Stimulated activated CD4-positive, alpha-beta T cell treated with anti-CD3 and anti-CD28 coated beads, Interleukin-1b, Interleukin-23, amount 100 ng/mL, for 24 hours (primary cell): ENCODE measurements around the gene SNRNP35.
"Not testable (repeated sequence)": the region's sequence is repeated elsewhere in the genome, so short reads cannot be mapped to it uniquely, and the experiment has no call there.

ENCODE experiments used
- DNase-seq, 4 experiments: peaks; one replicate each; pipeline ENCODE4 v3.0.0-alpha.2; 2020; ENCODE audit warnings: low read depth in 4 of 4, low spot score in 1 of 4

SNRNP35 gene

DNA sequence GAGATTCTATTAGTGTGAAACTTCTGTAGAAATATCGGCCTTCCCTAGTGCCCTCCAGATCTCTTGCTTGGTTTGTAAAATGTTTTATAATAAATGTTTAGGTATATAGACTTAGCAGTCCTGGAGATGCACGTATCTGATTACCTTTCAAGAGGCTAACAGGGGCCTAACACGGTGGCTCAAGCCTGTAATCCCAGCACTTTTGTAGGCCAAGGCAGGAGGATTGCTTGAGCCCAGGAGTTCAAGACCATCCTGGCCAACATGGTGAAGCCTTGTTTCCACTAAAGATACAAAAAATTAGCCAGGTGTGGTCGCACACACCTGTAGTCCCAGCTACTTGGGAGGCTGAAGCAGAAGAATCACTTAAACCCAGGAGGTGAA, 11.6 kb upstream of the SNRNP35 start:
- DNase-seq: no peak

DNA sequence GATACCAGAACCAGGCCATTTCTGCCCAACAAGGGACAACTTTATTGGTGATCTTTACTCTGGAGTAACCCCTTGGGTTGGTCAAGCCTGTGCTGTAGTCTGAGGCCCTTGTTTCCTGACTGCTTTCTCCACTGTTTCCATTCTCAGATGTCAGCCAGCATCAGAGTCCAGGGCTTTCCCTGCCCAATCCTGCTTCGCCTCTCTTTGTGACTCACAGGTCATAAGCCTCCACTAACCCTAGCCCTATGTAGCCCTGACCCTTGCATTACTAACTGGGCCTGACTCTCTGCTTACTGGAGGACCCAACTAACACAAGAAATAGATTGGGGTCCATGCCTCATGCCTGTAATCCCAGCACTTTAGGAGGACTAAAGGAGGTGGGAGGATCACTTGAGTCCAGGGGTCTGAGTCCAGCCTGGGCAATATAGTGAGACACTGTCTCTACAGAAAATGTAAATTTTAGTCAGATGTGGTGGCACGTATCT, 8.6 kb upstream of the SNRNP35 start:
- DNase-seq: no peak

DNA sequence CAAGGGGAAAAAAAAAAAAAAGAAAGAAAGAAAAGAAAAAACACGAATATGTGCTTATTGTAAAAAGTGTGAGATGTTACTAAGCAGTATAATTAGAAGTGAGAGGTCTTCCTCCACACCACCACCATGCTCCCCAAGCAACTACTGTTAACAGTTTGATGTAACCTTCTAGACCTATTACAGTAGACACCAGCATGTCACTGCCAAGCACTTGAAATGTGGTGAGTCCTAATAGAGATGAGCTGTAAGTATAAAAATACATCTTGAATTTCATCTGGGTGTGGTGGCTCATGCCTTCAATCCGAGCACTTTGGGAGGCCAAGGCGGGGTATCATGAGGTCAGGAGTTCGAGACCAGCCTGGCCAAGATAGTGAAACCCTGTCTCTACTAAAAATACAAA, 8.1 kb upstream of the SNRNP35 start:
- DNase-seq: no peak

DNA sequence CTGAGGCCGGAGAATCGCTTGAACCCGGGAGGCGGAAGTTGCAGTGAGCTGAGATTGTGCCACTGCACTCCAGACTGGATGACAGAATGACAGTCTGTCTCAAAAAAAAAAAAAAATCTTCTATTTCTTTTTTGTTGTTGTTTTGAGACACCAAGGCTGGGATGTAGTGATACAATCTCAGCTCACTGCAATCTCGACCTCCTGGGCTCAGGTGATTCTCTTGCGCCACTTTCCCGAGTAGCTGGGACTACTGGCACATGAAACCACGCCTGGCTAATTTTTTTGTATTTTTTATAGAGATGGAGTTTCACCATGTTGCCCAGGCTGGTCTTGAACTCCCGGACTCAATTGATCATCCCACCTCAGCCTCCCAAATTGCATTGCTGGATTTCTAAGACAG, 7.3 kb upstream of the SNRNP35 start:
- DNase-seq: no peak

DNA sequence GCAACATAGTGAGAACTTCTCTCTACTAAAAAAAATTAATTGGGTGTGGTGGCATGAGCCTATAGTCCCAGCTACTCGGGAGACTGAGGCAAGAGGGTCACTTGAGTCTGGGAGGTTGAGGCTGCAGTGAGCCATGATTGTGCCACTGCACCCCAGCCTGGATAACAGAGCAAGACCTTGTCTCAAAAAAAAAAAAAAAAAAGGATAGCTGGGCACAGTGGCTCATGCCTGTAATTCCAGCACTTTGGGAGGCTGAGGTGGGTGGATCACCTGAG, 5.7 kb upstream of the SNRNP35 start:
- DNase-seq: not testable (repeated sequence)

DNA sequence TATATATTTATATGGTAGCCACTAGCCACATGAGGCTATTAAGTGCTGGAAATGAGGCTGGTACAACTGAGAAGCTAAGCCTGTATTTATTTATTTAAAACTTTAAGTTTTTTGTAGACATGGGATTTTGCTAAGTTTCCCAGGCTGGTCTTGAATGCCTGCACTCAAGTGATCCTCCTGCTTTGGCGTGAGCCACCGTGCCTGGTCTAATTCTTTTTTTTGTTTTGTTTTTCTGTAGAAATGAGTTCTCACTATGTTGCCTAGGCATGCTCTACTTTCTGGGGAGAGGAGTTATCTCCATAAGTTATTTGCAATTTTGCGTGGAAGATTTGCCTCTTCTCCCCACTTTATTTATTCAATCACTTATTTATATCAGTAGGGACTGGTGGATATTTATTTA, 4.8 kb upstream of the SNRNP35 start:
- no peak for DNase-seq

DNA sequence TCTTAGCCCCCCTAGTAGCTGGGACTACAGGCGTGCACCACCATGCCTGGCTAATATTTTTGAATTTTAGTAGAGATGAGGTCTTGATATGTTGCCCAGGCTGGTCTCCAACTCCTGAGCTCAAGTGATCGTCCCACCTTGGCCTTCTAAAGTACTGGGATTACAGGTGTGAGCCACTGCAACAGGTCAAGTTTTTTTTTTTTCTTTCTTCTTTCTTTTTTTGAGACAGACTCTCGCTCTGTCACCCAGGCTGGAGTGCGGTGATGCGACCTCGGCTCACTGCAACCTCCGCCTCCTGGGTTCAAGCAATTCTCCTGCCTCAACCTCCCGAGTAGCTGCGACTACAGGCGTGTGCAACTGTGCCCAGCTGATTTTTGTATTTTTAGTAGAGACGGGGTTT, 5.2 kb downstream of the SNRNP35 start:
- DNase-seq: not testable (repeated sequence)

DNA sequence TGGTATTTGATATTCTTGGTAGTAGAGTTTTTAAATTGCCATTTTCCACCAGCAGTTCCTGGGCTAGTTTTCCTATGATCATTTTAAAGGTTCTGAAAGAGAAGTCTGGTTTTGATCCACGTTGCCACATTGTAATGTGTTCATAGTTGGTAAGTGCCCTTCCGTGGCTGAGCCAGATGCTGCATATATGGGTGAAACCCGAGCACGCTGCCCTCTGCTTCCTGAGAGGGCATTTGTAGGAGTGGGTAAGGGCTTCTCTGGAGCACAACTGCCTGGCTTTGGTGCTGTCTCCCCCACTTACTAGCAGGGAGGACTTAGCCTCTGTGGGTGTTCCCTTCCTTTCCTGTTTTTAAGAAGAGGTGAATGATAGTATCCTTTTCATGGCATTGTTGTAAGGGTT, 7.1 kb downstream of the SNRNP35 start:
- DNase-seq: no peak

DNA sequence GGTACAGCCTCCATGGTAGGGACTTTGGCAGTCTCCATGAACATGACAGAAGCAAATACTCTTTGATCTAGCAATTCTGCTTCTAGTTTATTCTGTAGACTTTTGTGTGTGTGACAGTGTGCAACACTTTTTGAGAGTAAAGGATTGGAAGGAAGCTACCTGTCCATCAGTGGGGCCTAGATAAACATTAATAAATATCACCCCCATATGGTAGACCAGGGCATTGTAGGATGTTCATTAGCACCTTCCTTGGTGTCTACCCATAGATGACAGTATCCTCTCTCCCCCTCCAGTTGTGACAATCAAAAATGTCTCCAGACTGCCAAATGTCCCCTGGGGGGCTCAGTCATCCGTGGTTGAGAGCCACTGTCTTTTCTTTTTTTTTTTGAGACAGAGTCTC, 10.8 kb downstream of the SNRNP35 start:
- no peak for DNase-seq

DNA sequence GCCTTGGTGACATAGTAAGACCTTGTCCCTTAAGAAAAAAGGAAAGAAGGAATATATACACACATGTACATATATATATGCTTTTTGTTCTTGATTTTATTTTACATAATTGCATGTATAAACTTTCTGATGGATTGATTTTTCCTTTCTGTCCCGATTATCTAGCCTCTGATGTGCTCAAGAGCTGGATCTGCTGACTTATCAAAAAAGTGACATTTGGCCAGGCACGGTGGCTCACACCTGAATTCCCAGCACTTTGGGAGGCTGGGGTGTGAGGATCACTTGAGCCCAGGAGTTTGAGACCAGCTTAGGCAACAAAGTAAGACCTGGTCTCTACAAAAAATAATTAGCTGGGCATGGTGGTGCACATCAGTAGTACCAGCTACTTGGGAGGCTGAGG, 12.0 kb downstream of the SNRNP35 start:
- no peak for DNase-seq

DNA sequence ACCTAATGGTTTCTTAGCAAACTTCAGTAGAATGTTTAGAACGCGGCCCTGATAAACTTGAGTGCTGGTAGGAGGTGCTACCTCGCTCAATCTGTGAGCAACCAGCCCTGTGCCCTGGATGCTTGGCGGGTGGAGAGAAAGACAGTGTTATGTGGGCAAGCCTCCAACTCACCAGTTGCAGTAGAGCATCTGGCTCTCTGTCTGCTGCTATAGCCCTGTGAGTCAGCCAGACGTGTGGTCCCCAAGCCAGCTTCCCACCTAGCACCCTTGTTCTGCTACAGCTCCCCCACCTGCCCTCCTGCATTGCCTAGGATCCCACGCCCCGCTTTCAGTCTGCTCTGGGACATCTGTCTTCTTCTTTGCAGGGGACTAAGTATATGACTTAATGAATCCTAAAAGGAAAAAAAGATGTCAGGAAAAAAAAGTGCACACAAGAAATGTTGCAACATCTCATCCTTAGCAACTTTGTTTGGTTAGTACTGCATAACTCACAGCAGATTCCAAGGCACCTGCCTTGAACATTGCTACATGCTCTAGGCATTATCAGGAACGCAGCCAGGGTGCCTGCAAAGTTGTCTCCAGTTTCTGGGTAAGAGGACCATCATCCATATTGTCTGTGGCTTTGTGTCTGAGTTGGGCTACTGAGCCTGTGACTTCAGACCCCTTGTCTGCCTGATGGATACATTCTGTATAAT, 13.6 kb downstream of the SNRNP35 start:
- DNase-seq: no peak

DNA sequence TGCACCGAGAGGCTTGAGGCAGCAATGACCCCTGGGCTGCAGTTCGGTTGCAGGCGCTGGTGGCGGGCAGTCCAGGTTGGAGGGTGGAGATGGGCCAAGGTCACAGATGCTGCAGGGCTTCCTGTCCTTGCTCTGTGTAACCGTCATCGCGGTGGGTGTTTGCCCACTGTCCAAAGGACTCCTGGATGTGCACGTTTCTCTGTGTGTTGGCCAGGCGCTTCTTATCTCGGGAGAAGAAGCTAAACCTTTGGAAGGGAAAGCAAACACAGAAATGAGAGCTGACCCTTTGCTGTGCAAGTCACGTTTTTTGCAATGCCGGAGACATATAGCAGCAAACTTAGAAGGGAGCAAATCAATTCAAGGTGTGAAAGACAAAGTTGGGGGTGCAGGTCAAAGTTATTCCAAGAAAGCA, 14.5 kb downstream of the SNRNP35 start:
- DNase-seq: no peak

DNA sequence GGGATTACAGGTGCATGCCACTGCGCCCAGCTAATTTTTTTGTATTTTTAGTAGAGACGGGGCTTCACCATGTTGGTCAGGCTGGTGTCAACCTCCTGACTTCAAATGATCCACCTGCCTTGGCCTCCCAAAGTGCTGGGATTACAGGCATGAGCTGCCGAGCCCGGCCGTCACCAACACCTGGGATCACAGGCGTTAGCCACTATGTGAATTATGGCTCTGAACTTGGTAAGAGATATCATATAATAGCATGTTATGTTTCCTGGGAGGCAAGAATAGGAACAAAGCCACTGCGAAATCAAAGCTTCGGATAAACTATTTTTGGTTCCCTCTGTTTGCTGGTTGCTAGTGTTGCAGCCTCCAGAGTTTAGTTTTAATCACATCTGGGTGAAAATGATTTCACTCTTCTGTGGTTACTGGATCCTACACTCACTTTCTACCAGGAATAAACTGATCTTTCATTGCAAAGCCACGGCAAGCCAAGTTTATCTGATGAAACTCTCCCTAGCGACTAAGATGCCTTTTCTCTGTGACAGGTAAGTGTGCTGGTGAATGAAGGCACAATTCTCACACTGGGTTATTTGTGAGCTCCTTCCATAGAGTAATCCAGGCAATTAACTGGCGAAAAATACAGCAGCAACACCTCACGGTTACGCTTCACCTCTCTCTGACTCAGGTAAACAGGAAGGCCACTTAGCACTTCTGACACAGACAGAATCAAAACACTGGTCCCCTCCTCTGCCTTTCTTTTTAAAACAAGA, 16.7 kb downstream of the SNRNP35 start:
- DNase-seq: no peak

DNA sequence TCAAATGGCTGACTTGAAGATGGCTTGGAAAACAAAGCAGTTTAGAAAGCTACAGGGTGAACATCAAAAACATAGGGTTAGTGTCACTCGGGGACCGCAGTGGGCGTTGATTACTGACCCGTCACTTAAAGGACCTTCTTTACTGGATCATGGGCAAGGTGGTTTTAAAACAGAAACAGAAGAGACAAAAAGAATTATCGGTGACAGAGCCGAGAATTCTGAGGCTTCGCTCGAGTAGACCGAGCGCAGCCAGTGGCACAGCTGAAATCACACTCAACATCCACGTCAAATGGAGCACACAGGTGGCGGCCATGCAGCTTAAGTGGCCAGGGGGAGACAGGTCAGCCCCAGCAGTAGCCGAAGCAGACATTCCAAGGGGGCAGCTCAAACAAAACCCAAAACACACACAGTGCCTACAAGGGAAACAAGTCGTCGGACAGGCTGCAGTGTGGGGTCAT, 17.3 kb downstream of the SNRNP35 start:
- DNase-seq: no peak

DNA sequence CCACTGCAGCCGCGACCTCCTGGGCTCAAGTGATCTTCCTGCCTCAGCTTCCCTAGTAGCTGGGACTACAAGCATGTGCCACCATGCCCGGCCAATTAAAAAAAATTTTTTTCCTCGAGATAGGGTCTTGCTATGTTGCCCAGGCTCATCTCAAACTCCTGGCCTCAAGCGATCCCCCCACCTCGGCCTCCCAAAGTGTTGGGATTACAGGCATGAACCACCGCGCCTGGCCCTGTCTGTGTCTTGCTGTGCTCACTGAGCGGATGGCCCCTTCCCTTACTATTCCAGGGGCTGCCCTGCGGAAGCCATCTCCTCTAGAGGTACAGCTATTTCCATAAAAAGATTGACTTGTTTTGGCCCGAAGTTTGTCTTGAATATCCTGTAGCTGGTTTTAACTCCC, 20.1 kb downstream of the SNRNP35 start:
- no peak for DNase-seq

DNA sequence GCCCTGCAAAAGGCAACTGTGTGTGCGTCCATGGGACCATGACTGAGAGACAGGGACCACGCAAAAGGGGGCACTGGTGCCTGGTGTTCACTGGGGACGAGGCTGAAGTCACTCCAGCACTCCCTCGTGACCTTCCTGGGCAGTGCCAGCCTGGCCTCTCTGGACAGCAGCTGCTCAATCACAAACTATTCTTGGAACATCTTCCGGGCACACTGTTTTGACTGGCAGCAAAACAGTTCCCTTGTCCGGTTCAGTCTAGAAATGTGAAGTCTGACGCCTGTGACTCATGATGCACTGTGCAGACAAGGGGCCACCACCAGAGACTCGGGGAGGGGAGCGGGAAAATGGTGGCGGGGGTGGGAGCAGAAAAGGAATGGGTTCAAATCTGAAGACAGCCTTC, 20.8 kb downstream of the SNRNP35 start:
- DNase-seq: no peak

DNA sequence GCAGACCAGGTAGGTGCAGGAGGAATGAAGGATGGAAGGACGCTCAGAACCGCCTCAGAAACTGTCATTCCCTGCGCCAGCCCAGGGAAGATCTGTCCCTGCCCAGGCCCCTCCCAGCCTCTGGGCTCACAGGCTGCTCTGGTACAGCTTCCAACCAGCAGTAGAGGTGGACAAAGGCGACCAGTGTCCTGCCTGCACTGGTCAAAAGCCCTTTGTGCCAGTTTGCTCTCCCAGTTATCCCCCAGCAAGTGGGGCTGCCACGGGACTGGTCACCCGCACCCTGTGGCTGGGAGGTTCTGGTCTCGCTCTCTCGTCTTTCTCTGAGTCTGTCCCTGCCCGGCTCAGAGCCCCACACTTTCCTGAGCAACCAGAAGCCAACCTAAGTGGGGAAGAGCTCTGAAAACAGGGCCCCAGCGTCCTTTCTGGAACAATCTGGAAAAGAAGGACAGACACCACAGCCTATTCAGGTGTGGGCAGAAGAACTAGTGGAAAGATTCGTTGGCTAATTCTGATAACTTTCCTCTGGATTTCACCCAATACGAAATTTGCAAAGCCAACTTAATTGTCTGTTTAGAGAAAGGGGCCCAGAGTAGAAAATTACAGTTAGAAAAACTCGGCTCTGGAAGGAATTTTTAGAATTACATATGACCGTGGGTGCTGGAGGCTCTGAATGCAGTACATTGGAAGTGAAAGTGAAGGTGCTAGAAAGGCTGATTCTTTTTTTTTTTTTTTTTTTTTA, 21.7 kb downstream of the SNRNP35 start:
- DNase-seq: no peak

DNA sequence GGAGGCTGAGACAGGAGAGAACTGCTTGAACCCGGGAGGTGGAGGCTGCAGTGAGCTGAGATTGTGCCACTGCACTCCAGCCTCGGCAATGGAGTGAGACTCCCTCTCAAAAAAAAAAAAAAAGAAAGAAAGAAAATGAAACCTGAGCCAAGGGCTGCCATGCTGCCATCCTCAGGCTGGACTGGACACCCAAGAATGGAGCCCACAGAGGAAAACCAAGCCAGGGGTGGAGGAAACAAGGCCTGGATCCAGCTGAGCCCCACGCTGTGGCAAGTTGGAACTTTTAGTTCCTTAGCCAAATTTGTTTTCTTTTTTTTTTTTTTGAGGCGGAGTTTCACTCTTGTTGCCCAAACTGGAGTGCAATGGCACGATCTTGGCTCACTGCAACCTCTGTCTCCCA, 23.3 kb downstream of the SNRNP35 start:
- not testable (repeated sequence) for DNase-seq

DNA sequence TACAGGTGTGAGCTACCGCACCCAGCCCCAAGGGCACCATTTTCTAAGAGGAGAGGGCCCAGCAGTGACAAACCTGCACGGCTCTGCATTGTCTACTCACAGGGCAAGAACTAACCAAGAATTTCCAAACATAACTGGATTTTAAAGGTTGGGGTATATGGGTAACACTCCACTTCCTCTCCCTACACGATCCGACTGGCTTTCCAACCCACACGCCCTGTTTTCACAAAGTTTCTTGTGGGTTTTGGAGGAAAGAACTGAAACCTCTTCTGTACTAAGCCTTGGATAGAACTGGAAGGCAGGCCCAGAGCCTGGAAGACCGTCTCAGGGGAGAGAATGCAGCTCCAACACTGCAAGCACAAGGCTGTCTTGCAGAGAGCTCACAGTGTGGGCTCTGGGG, 24.9 kb downstream of the SNRNP35 start:
- no peak for DNase-seq

DNA sequence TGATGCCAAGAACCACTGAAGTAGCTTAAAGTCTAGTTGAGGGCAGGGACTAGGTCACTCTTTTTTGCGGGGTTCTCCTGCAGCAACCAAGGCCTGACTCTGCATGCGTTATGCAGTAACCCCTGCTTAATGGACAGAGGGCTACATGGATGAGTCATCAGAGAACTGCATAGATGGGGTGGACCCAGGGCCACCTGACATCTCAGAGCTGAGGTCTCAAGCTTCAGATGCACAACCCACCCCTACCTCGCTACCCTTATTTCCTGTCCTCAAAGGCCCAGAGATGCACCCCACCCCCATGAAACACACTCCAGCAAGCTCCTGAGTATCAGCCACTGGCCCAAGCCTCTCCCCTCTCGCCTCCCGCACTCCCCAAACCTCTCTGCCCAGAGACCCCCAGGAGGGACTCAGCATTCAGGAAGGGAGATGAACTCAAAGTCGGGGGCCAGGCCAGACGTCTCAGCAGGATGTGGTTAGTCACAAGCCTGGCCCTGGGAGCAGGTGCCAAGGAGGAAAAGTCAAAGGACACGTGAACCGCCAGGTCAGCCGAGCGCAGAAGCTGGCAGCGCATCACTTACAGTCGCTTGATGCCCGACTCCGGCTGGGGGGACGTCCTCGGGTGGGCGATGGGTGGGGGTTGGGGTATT, 25.8 kb downstream of the SNRNP35 start:
- no peak for DNase-seq

DNA sequence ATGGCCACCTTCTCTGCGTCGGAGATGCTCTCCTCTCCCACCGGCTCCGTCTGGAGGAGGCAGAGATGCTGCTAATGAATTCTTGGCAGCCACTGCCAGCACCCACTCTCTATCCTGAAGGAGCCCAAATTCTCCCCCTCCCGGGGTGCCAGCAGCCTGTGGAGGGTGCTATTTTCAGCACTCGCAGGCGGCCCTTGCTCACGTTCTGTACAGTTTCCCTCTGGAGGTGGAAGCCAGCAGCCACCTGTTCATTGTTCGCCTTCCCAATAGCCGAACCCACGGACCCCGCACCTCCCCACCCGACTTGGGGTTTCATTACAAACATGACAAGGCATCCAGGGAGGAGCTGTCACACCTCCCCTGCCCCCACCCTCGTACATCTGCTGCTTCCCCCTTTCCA, 27.8 kb downstream of the SNRNP35 start:
- DNase-seq: no peak

DNA sequence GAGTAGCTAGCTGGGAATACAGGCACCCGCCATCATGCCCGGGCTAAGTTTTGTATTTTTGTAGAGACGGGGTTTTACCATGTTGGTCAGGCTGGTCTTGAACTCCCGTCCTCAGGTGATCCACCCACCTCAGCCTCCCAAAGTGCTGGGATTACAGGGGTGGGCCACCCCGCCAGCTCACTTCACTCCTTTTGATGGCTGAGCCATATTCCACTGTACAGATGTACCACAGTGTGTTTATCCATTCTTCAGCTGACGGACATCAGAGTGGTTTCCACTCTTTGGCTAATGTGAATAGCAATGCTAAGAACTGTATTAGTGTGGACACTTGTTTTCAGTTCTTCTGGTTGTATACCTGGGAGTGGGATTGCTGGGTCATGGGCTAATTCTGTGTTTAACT, 29.5 kb downstream of the SNRNP35 start:
- no peak for DNase-seq
